Ishikawa (cell line): ENCODE measurements around the gene SLC27A2.

ENCODE experiments used
- CEBPB ChIP-seq: IDR thresholded peaks from 2 replicates; pipeline ENCODE4 v1.6.1; 2012
- CREB1 ChIP-seq: IDR thresholded peaks from 2 replicates; pipeline ENCODE4 v1.6.1; 2012; ENCODE audit warnings: low read depth
- EGR1 ChIP-seq: IDR thresholded peaks from 2 replicates; pipeline ENCODE4 v1.6.1; 2012
- EP300 ChIP-seq: IDR thresholded peaks from 2 replicates; pipeline ENCODE4 v1.6.1; 2012; ENCODE audit warnings: borderline replicate concordance
- FOXM1 ChIP-seq: IDR thresholded peaks from 2 replicates; pipeline ENCODE4 v1.6.1; 2012; ENCODE audit warnings: low read depth, borderline replicate concordance
- NFIC ChIP-seq: IDR thresholded peaks from 2 replicates; pipeline ENCODE4 v1.6.1; 2012
- RAD21 ChIP-seq: IDR thresholded peaks from 2 replicates; pipeline ENCODE4 v1.6.1; 2012; ENCODE audit warnings: low read depth
- TAF1 ChIP-seq: IDR thresholded peaks from 2 replicates; pipeline ENCODE4 v1.6.1; 2012; ENCODE audit warnings: low read depth, mild to moderate bottlenecking
- TCF12 ChIP-seq: IDR thresholded peaks from 2 replicates; pipeline ENCODE4 v1.6.1; 2012; ENCODE audit warnings: low read depth
- TEAD4 ChIP-seq: IDR thresholded peaks from 2 replicates; pipeline ENCODE4 v1.6.1; 2012
- YY1 ChIP-seq: IDR thresholded peaks from 2 replicates; pipeline ENCODE4 v1.6.1; 2012; ENCODE audit warnings: low read depth
- ZBTB7A ChIP-seq: IDR thresholded peaks from 2 replicates; pipeline ENCODE4 v1.6.1; 2012; ENCODE audit warnings: low read depth
- TF ChIP-seq, protein P1 (sequence below): IDR thresholded peaks from 2 replicates; pipeline ENCODE4 v1.6.1; 2012; ENCODE audit warnings: low read depth, mild to moderate bottlenecking
- TF ChIP-seq, protein P2 (sequence below): IDR thresholded peaks from 2 replicates; pipeline ENCODE4 v1.6.1; 2012
- TF ChIP-seq, protein P3 (sequence below): IDR thresholded peaks from 2 replicates; pipeline ENCODE4 v1.6.1; 2012

SLC27A2 gene

DNA sequence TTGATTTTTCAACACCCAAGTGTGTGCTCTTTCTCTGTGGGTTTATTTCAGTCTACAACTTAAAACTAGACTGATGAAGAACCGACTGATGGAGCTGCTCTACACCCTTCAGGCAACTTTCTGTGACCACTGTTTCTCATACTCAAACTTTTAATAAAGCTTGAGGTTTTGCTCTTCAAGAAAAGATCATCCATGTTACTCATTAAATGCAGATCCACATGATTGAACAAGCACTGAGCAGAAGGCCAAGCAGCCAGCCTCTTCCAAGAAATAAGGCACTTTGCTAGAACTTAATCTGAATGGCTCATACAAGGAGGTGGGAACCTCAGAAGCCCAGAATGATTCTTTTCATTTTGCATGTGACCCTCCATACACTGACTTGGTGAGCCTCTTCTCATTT lies 8.7 kb downstream of the SLC27A2 start:
- no peak for TF ChIP-seq CREB1
- TF ChIP-seq, protein P1, sequence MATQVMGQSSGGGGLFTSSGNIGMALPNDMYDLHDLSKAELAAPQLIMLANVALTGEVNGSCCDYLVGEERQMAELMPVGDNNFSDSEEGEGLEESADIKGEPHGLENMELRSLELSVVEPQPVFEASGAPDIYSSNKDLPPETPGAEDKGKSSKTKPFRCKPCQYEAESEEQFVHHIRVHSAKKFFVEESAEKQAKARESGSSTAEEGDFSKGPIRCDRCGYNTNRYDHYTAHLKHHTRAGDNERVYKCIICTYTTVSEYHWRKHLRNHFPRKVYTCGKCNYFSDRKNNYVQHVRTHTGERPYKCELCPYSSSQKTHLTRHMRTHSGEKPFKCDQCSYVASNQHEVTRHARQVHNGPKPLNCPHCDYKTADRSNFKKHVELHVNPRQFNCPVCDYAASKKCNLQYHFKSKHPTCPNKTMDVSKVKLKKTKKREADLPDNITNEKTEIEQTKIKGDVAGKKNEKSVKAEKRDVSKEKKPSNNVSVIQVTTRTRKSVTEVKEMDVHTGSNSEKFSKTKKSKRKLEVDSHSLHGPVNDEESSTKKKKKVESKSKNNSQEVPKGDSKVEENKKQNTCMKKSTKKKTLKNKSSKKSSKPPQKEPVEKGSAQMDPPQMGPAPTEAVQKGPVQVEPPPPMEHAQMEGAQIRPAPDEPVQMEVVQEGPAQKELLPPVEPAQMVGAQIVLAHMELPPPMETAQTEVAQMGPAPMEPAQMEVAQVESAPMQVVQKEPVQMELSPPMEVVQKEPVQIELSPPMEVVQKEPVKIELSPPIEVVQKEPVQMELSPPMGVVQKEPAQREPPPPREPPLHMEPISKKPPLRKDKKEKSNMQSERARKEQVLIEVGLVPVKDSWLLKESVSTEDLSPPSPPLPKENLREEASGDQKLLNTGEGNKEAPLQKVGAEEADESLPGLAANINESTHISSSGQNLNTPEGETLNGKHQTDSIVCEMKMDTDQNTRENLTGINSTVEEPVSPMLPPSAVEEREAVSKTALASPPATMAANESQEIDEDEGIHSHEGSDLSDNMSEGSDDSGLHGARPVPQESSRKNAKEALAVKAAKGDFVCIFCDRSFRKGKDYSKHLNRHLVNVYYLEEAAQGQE, result no peak
- TF ChIP-seq, protein P2, sequence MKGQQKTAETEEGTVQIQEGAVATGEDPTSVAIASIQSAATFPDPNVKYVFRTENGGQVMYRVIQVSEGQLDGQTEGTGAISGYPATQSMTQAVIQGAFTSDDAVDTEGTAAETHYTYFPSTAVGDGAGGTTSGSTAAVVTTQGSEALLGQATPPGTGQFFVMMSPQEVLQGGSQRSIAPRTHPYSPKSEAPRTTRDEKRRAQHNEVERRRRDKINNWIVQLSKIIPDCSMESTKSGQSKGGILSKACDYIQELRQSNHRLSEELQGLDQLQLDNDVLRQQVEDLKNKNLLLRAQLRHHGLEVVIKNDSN, result no peak
- TF ChIP-seq RAD21, result no peak
- TF ChIP-seq EP300, result no peak
- TF ChIP-seq YY1, result no peak
- no peak for TF ChIP-seq FOXM1
- no peak for TF ChIP-seq TCF12
- no peak for TF ChIP-seq ZBTB7A
- no peak for TF ChIP-seq EGR1
- TF ChIP-seq, protein P3, sequence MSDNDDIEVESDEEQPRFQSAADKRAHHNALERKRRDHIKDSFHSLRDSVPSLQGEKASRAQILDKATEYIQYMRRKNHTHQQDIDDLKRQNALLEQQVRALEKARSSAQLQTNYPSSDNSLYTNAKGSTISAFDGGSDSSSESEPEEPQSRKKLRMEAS, result no peak
- TF ChIP-seq TEAD4, result no peak

DNA sequence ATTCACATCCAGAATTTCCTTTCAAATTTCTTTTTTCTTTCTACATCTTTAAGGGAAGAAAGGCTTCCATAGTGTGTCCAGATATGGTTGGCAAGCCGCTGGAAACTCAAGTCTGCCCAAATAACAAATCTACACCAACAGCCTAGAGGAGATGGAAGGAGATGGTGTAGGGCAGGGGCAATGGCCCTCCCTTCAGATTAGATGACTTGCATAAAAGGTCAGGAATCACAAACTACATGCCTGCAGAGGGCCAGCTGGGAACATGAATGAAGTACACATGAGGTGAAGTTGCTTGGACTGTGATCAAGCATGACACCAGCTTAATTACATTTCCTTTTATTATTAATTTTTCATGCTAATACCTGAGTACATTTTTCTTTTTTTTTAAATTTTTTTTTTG lies 10.2 kb downstream of the SLC27A2 start:
- no peak for TF ChIP-seq EP300
- TF ChIP-seq FOXM1, result no peak
- TF ChIP-seq, protein P3, result no peak
- TF ChIP-seq EGR1, result no peak
- no peak for TF ChIP-seq TEAD4
- TF ChIP-seq, protein P2, result no peak
- TF ChIP-seq RAD21, result no peak
- no peak for TF ChIP-seq TAF1
- TF ChIP-seq CEBPB, result no peak
- no peak for TF ChIP-seq NFIC
- no peak for TF ChIP-seq CREB1
- TF ChIP-seq, protein P1, result no peak
- TF ChIP-seq YY1, result no peak
- TF ChIP-seq ZBTB7A, result no peak
- TF ChIP-seq TCF12, result no peak

DNA sequence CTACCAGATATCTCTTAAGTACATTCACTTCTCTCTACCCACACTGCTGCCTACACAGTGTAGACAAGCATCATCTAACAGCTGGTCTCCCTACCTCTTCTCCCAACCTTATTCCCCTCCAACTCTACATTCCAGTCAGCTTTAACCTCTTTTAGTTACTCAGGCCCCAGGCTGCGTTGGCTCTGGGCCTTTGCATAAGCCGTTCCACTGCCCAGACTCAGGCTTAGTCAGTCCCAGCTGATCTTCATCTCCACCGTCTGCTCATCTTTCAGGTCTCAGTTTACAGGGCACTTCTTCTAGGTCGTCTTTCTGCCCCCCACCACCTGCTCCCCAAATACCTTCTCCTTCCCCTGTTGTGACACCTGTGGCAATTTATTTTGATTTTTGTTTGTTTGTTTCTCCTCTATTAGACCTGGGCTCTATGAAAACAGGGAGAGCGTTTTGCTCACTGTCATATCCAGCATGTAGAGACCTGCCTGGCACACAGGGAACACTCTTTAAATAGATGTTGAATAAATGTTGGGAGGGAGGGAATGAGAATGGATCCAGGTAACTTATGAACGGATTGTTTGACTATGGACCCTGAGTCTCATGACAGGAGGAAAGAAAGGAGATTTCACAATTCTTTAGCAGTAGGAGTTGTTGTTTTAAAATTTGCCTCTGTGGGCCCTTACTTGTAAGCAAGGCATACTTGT lies 11.1 kb downstream of the SLC27A2 start:
- TF ChIP-seq, protein P2, result no peak
- TF ChIP-seq TEAD4, result no peak
- TF ChIP-seq, protein P1, result no peak
- TF ChIP-seq TAF1, result no peak
- TF ChIP-seq YY1, result no peak
- TF ChIP-seq TCF12, result no peak
- no peak for TF ChIP-seq FOXM1
- no peak for TF ChIP-seq NFIC
- TF ChIP-seq EGR1, result no peak
- TF ChIP-seq RAD21, result no peak
- TF ChIP-seq EP300, result no peak
- TF ChIP-seq, protein P3, result no peak
- no peak for TF ChIP-seq CREB1
- TF ChIP-seq ZBTB7A, result no peak
- TF ChIP-seq CEBPB, result no peak
